GM23248 (cell line): ENCODE measurements around the gene CACNG4.

Experiments
- EZH2 ChIP-seq: fragments of 200-600 bp; sonication (generic); IDR thresholded peaks from 2 replicates; pipeline ENCODE4 v1.6.1; 2018; ENCODE audit warnings: antibody characterized with exemption, mild to moderate bottlenecking; ENCODE audit not compliant: insufficient read depth, poor library complexity, severe bottlenecking
- EZH2phosphoT487 ChIP-seq: fragments of 200-600 bp; sonication (generic); IDR thresholded peaks from 2 replicates; pipeline ENCODE4 v1.6.1; 2018; ENCODE audit warnings: antibody characterized with exemption, moderate library complexity, mild to moderate bottlenecking, low read depth; ENCODE audit not compliant: insufficient read depth

DNA sequence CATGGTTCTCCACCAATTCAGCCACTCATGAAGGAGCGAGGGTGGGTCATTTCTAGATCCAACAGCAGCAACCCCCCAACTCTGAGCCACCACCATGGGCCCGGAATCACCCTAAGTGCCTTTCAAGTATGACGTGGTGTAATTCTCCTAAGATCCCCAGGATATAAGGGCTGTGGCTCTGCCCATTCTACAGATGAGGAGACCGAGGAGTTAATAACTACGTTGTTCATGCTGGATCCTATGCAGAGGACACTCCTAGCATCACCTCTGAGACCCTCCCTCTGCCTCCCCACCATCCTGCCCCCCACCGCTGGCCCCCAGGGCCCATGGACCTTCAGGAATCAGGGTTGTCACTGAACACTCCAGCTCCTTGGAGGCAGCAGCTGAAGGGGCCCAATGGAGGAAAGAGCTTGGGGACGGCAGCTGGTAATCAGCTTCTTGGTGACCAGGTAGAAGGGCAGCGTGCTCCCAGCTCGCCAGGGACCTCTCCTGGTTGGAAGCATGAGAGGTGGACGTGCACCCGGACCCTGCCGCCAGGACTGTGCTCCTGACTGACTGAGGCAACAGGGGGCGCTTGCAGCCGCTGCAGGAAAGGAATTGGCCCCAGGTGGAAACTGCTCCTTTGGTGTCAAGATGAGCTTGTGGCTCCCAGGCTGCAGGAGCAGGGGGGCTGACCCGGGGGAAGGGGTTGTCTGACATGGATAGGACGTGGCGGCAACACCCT, 51.7 kb downstream of the CACNG4 start:
- no peak for TF ChIP-seq EZH2
- no peak for TF ChIP-seq EZH2phosphoT487
